ENCODE measurements around the gene SAPCD1.

DNA sequence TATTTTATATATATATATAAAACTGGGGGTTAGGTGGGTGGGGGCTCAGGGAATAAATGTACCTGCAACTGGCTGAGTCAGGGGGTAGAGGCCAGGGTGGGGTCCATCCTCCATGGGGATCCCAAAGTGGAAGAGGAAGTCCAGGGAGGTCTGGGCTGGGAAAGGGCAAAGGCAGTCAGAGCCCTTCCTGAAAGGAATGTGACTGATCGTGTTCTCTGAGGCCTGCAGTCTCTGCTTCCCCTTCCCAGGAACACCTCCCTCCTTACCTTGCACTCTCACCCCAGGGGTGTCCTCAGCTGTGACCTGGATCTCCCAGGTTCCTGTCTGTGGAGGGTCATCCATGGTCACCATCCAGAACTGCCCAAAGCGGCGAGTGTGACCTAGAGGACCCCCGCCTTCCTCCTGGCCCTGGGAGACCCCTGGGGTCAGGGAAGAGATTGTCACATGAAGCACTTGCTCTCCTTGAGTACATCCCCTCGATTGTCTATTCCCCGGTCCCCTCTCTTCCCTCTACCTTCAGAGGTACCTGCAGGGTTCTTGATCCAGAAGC, 4.7 kb downstream of the SAPCD1 start:
- TF ChIP-seq CTCF (IDR thresholded peaks at IDR 0.05; ENCODE audit: extremely low read depth in 1 of 2, insufficient read depth in 1 of 2, low read depth in 1 of 2, low read length in 2 of 2), result no peak
- no peak for TF ChIP-seq JUN (IDR thresholded peaks at IDR 0.05; ENCODE audit: borderline replicate concordance, insufficient read depth, insufficient read length, low read depth)
- TF ChIP-seq EZH2 (IDR thresholded peaks at IDR 0.05; ENCODE audit: borderline replicate concordance, low read depth, low read length, severe bottlenecking), result no peak

All from endothelial cell of umbilical vein (primary cell).